B cell (primary cell): ENCODE data around the gene KRT37. TPM values are rescaled to one million over a fixed set of nuclear protein-coding genes. Genes with fewer than 3 reads are reported as not detected.

Experiments
- ATAC-seq: fragments of 200-7000 bp; cut with Tn5 transposase; one replicate; pipeline ENCODE4 v1.10.0; 2021; ENCODE audit warnings: low read depth, mild to moderate bottlenecking, moderate number of reproducible peaks, moderate library complexity
- CTCF ChIA-PET: fragments of 350-600 bp; sonication (Branson Sonifier 250); formaldehyde crosslinking; loops from one replicate; lab custom pipeline; 2021; ENCODE audit warnings: antibody characterized with exemption, inconsistent platforms; lab: Charles Lee
- POLR2A ChIA-PET: fragments of 350-600 bp; sonication (Branson Sonifier 250); formaldehyde crosslinking; loops from one replicate; lab custom pipeline; 2021; ENCODE audit warnings: antibody characterized with exemption; lab: Charles Lee
- DNase-seq: peaks from one replicate; pipeline ENCODE4 v3.0.0; 2013
- H2AFZ ChIP-seq: 2 replicates; pipeline ENCODE4 v1.6.1; 2012; ENCODE audit warnings: mild to moderate bottlenecking, low read depth, low read length; ENCODE audit not compliant: insufficient read depth, poor library complexity, severe bottlenecking
- H3K27ac ChIP-seq, 2 donors: 1 replicate in 1 of 2; 2 replicates in 1 of 2; pipeline ENCODE4 v1.5.1; 2012 to 2013; ENCODE audit warnings: low read length in 2 of 2, mild to moderate bottlenecking in 2 of 2, moderate library complexity in 1 of 2
- H3K27me3 ChIP-seq, 4 experiments: fragments of 200-600 bp in 1 of 4; sonication (generic) in 1 of 4; replicated peaks in 1 of 4; 1 replicate in 2 of 4; 2 replicates in 2 of 4; pipeline versions ENCODE4 v1.6.1 to v1.7.0; 2013 to 2016; ENCODE audit warnings: low read length in 3 of 4, mild to moderate bottlenecking in 2 of 4, mixed read lengths in 1 of 4, moderate library complexity in 1 of 4; ENCODE audit not compliant: insufficient read depth in 4 of 4, control insufficient read depth in 3 of 4; ENCODE audit errors: control extremely low read depth in 1 of 4
- H3K36me3 ChIP-seq, 2 experiments: replicated peaks in 1 of 2; 1 replicate in 1 of 2; 2 replicates in 1 of 2; pipeline versions ENCODE4 v1.6.1 to v1.7.1; 2013; ENCODE audit warnings: low read length in 1 of 2; ENCODE audit not compliant: insufficient read depth in 2 of 2, control insufficient read depth in 1 of 2; ENCODE audit errors: control extremely low read depth in 1 of 2, extremely low read depth in 1 of 2
- H3K4me1 ChIP-seq, 2 donors: fragments of 200-600 bp in 1 of 2; sonication (generic) in 1 of 2; 1 replicate in 1 of 2; 2 replicates in 1 of 2; pipeline versions ENCODE4 v1.5.1 to v1.6.1; 2013 to 2017; ENCODE audit warnings: low read length in 2 of 2; ENCODE audit not compliant: control insufficient read depth in 2 of 2, insufficient read depth in 2 of 2
- H3K4me2 ChIP-seq: replicated peaks from 2 replicates; pipeline ENCODE3; 2012; ENCODE audit warnings: mild to moderate bottlenecking, low read depth, low read length; ENCODE audit not compliant: poor library complexity, severe bottlenecking
- H3K4me3 ChIP-seq, 5 experiments: fragments of 200-600 bp in 1 of 5; sonication (generic) in 1 of 5; 1 replicate in 3 of 5; 2 replicates in 2 of 5; pipeline versions ENCODE4 v1.5.1 to v1.7.0; 2011 to 2016; ENCODE audit warnings: low read length in 4 of 5, mild to moderate bottlenecking in 4 of 5, low read depth in 2 of 5, control low read depth in 1 of 5, moderate library complexity in 1 of 5; ENCODE audit not compliant: insufficient read depth in 1 of 5; ENCODE audit errors: control extremely low read depth in 1 of 5, extremely low read depth in 1 of 5
- H3K79me2 ChIP-seq: fragments of 200-600 bp; sonication (generic); one replicate; pipeline ENCODE4 v1.6.0; 2016; ENCODE audit warnings: low read length; ENCODE audit not compliant: control insufficient read depth, insufficient read depth
- H3K9ac ChIP-seq: fragments of 200-600 bp; sonication (generic); 2 replicates; pipeline ENCODE4 v1.6.1; 2017; ENCODE audit warnings: mild to moderate bottlenecking, low read length, moderate library complexity
- H3K9me3 ChIP-seq, 3 donors: one replicate each; pipeline versions ENCODE4 v1.6.1 to v1.7.1; 2013; ENCODE audit warnings: low read length in 2 of 3; ENCODE audit not compliant: control insufficient read depth in 2 of 3, insufficient read depth in 1 of 3; ENCODE audit errors: control extremely low read depth in 1 of 3
- H4K20me1 ChIP-seq: 2 replicates; pipeline ENCODE4 v1.6.0; 2012; ENCODE audit warnings: mild to moderate bottlenecking, low read length; ENCODE audit not compliant: insufficient read depth, control insufficient read depth, poor library complexity, severe bottlenecking
- H3K27ac Mint-ChIP-seq: one replicate; pipeline ENCODE4 v1.8.0; 2021; ENCODE audit warnings: mixed read lengths
- H3K27me3 Mint-ChIP-seq: one replicate; pipeline ENCODE4 v1.8.0; 2021; ENCODE audit warnings: mixed read lengths
- H3K4me1 Mint-ChIP-seq: one replicate; pipeline ENCODE4 v1.8.0; 2021; ENCODE audit warnings: mixed read lengths
- H3K4me3 Mint-ChIP-seq: one replicate; pipeline ENCODE4 v1.8.0; 2021; ENCODE audit warnings: mixed read lengths
- H3K9me3 Mint-ChIP-seq: one replicate; pipeline ENCODE4 v1.8.0; 2022; ENCODE audit warnings: mixed read lengths; ENCODE audit not compliant: insufficient read depth
- EZH2 ChIP-seq: IDR thresholded peaks from 2 replicates; pipeline ENCODE4 v1.6.1; 2012; ENCODE audit warnings: borderline replicate concordance, low read depth, mild to moderate bottlenecking, moderate library complexity, low read length; ENCODE audit not compliant: insufficient read depth, poor library complexity, severe bottlenecking
- WGBS: methylation state at CpG from one replicate; pipeline ENCODE4 v1.1.5; 2013; ENCODE audit warnings: missing lambda C conversion rate; ENCODE audit not compliant: insufficient coverage; 5-methylcytosine and 5-hydroxymethylcytosine counted together
- intact Hi-C: fragments of 100-400 bp; cut with micrococcal nuclease; formaldehyde crosslinking; loops from one replicate; pipeline ENCODE4 v1.10.0; 2022
- polyA plus RNA-seq: library from polyadenylated mRNA; depleted of rRNA; stranded (reverse); fragments of >200 nt; gene quantifications from 2 replicates; pipeline ENCODE4 v1.2.3, GENCODE V29; 2012
- total RNA-seq, 2 donors: library from RNA; stranded (reverse); fragments of 120-200 nt in 1 of 2; gene quantifications; 1 replicate in 1 of 2; 2 replicates in 1 of 2; pipeline versions ENCODE4 v1.2.3 to v1.2.4, GENCODE V29; 2013 to 2022
- TF ChIP-seq, protein P1 (sequence below): fragments of 200-600 bp; IDR thresholded peaks from one replicate; pipeline ENCODE4 v1.8.0; 2022; ENCODE audit warnings: antibody characterized with exemption, mild to moderate bottlenecking

KRT37 gene
- total and polyA plus RNA-seq, 2 donors (not counting 1 experiment from before 2014, with no cell fraction given), result not detected

DNA sequence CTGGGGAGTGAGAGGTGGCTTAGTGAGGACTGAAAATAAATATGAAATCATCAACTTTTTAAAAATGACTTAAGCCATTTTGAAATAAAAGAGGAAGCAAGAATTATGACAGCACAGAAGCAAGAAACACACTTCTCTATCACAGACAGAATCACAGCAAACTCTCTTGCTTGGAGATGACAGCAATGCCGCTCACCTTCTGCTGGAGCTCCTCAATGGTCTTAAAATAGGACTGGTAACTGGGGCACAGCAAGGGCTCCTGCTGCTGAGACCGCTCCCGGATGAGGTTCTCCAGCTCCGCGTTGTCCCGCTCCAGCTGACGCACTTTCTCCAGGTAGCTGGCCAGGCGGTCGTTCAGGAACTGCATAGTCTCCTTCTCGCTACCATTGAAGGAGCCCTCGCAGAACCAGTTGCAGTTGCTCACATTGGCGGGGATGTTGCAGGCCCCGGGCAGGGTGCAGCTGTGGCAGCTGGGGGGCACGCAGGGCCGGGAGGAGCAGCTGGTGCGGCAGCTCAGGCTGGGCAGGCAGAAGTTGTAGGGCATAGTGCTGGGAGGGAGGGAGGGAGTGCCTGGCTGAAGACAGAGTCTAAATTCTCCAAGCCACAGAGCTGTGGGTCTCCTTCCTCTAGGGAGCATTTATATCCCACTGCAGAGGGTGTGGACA is 27.3 kb downstream of the KRT37 start, which contains the start of gene KRT31:
Gene KRT31 (minus strand): TSS at position 613 of the 665 bp plus-strand sequence. CDS start 69 bp downstream, at position 544.
- no peak within 1 kb of the TSS for H3K4me3 Mint-ChIP-seq
- no peak within 1 kb of the TSS for H3K4me3 ChIP-seq
- no peak within 1 kb of the TSS for H3K4me2 ChIP-seq
- no peaks in the 10 kb centered on the region for H3K4me1 ChIP-seq
- peaks cover 0 to 4% (median 1%) of the 10 kb centered on the region in 4 experiments for H3K27me3 ChIP-seq
- no peaks in the 10 kb centered on the region for H3K9me3 Mint-ChIP-seq
- no peaks in the 10 kb centered on the region for H4K20me1 ChIP-seq
- DNase-seq (no peak), ATAC-seq (no peak)
- H2AFZ ChIP-seq, result no peak within 1 kb of the TSS
- H3K9me3 ChIP-seq, result no peaks in the 10 kb centered on the region
- H3K4me1 Mint-ChIP-seq, result no peaks in the 10 kb centered on the region
- H3K36me3 ChIP-seq, result no peaks in the 10 kb centered on the region
- intact Hi-C loops, result no loop called here
- H3K27me3 Mint-ChIP-seq, result peaks cover 50% of the 10 kb centered on the region
- no peak within 1 kb of the TSS for H3K27ac Mint-ChIP-seq
- CTCF ChIA-PET, result no interaction called here
- no peak within 1 kb of the TSS for H3K27ac ChIP-seq
- POLR2A ChIA-PET, result no interaction called here
- 90% methylated on average over 15 of the region's 16 CpGs for WGBS
- no peak within 1 kb of the TSS for H3K9ac ChIP-seq
- H3K79me2 ChIP-seq, result no peaks in the 10 kb centered on the region
- TF ChIP-seq, protein P1, sequence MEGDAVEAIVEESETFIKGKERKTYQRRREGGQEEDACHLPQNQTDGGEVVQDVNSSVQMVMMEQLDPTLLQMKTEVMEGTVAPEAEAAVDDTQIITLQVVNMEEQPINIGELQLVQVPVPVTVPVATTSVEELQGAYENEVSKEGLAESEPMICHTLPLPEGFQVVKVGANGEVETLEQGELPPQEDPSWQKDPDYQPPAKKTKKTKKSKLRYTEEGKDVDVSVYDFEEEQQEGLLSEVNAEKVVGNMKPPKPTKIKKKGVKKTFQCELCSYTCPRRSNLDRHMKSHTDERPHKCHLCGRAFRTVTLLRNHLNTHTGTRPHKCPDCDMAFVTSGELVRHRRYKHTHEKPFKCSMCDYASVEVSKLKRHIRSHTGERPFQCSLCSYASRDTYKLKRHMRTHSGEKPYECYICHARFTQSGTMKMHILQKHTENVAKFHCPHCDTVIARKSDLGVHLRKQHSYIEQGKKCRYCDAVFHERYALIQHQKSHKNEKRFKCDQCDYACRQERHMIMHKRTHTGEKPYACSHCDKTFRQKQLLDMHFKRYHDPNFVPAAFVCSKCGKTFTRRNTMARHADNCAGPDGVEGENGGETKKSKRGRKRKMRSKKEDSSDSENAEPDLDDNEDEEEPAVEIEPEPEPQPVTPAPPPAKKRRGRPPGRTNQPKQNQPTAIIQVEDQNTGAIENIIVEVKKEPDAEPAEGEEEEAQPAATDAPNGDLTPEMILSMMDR, result no peak
- TF ChIP-seq EZH2, result no peak

DNA sequence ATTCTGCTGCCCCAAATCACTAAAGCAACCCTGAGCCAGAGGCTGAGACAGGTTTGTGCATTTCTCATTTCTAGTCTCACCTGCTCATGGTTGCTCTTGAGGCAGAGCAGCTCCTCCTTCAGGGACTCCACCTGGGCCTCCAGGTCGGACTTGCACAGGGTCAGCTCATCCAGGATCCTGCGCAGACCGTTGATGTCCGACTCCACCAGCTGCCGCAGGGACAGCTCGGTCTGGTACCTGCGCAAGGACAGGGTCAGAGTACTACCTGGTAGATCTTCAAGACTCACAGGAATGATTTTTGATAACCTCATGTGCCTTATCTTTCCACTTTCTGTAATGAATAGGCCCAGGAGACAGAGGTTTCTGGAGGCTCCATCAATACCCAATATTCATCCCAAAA is 28.0 kb downstream of the KRT37 start:
- no peak overlapping the region for H3K27ac Mint-ChIP-seq
- TF ChIP-seq, protein P1, result no peak
- TF ChIP-seq EZH2, result no peak

More for the DNA sequence above, 28.0 kb downstream of the KRT37 start:
- no peak for DNase-seq
- 94% methylated on average over 7 of the region's 7 CpGs for WGBS
- Histone ChIP-seq H3K27me3 (peaks cover 0 to 4% (median 1%) of the 10 kb centered on the region in 4 experiments), H4K20me1 (no peaks in the 10 kb centered on the region), H3K4me3 (no peak overlapping the region), H3K27ac (no peak overlapping the region), H3K9ac (no peak overlapping the region), H3K4me2 (no peak overlapping the region), H2AFZ (no peak overlapping the region), H3K79me2 (no peaks in the 10 kb centered on the region), H3K4me1 (no peaks in the 10 kb centered on the region), H3K9me3 (no peaks in the 10 kb centered on the region), H3K36me3 (no peaks in the 10 kb centered on the region)
- CTCF ChIA-PET, result no interaction called here
- no peaks in the 10 kb centered on the region for H3K9me3 Mint-ChIP-seq
- H3K27me3 Mint-ChIP-seq, result peaks cover 53% of the 10 kb centered on the region
- H3K4me3 Mint-ChIP-seq, result no peak overlapping the region
- H3K4me1 Mint-ChIP-seq, result no peaks in the 10 kb centered on the region
- POLR2A ChIA-PET, result no interaction called here
- ATAC-seq, result no peak
- intact Hi-C loops, result no loop called here
